ENCODE measurements around the gene FAM229A.

Gene FAM229A

GRCh38 chr1:32346532-32347157, 15.6 kb downstream of the FAM229A start:
- no peak for DNase-seq

GRCh38 chr1:32345289-32345827, 16.9 kb downstream of the FAM229A start:
- DNase-seq, result no peak

- DNase-seq, result no peak
Observed at GRCh38 chr1:32342704-32343103, 19.6 kb downstream of the FAM229A start.

- DNase-seq, result no peak
Observed at GRCh38 chr1:32341971-32342370, 20.3 kb downstream of the FAM229A start.

GRCh38 chr1:32341186-32341757, 21.0 kb downstream of the FAM229A start:
- no peak for DNase-seq

GRCh38 chr1:32339363-32339978, 22.8 kb downstream of the FAM229A start:
- DNase-seq, result no peak

GRCh38 chr1:32338637-32339145, 23.6 kb downstream of the FAM229A start:
- DNase-seq, result no peak

GRCh38 chr1:32337855-32338636, 24.2 kb downstream of the FAM229A start:
- DNase-seq, result no peak

GRCh38 chr1:32336963-32337675, 25.2 kb downstream of the FAM229A start:
- peak; percentile 77 for DNase-seq

GRCh38 chr1:32336591-32336932, 25.7 kb downstream of the FAM229A start:
- DNase-seq, result no peak

GRCh38 chr1:32335790-32336590, 26.3 kb downstream of the FAM229A start, which contains the start of gene MARCKSL1:
TSS of gene MARCKSL1 (minus strand) at chr1:32336233. CDS start at chr1:32336033, 200 bp downstream.
- peak; percentile 94 for DNase-seq

- DNase-seq, result no peak
Observed at GRCh38 chr1:32335535-32335789, 26.8 kb downstream of the FAM229A start.

GRCh38 chr1:32334864-32335534, 27.3 kb downstream of the FAM229A start:
- DNase-seq, result peak; percentile 82

GRCh38 chr1:32334274-32334861, 27.9 kb downstream of the FAM229A start:
- DNase-seq, result no peak

- no peak for DNase-seq
Observed at GRCh38 chr1:32333251-32333963, 28.9 kb downstream of the FAM229A start.

GRCh38 chr1:32332290-32333079, 29.8 kb downstream of the FAM229A start:
- DNase-seq, result no peak

GRCh38 chr1:32331549-32331948, 30.7 kb downstream of the FAM229A start:
- no peak for DNase-seq

- DNase-seq, result no peak
Observed at GRCh38 chr1:32330558-32331151, 31.6 kb downstream of the FAM229A start.

- DNase-seq, result no peak
Observed at GRCh38 chr1:32329931-32330466, 32.3 kb downstream of the FAM229A start.

All from activated CD8-positive, alpha-beta memory T cell treated with anti-CD3 and anti-CD28 coated beads for 24 hours (primary cell).